Measurements from ENCODE around the gene TRAK2.

The TRAK2 gene

GRCh38 chr2:201353116-201353515, 98.1 kb downstream of the TRAK2 start:
- DNase-seq, result no peak

- no peak for DNase-seq
These were observed 100.4 kb downstream of the TRAK2 start for GRCh38 chr2:201350879-201351278.

- no peak for DNase-seq
These were observed 101.7 kb downstream of the TRAK2 start for GRCh38 chr2:201349601-201350000.

GRCh38 chr2:201348758-201349157, 102.5 kb downstream of the TRAK2 start:
- DNase-seq, result no peak

DNA sequence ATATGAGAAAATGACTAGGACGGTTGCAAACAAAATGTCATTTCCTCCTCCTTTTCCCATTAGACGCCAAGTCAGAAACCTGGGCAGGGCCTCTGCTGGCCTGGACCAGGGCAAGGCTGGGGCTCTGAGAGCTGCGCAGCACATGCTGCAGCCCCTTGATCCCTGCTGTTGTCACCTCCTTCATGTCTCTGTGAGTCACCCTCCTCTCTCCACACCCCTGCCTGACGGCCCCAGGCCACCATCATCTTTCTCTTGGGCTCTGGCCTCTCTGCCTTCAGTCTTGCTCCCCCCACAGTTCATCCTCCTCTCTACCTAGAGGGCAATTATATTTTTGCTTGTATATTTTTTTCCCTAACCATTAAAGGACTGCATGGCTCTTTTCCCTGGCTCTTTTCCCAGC, 104.1 kb downstream of the TRAK2 start:
- no peak for DNase-seq

- no peak for DNase-seq
These were observed 105.5 kb downstream of the TRAK2 start for GRCh38 chr2:201345625-201346213.

DNA sequence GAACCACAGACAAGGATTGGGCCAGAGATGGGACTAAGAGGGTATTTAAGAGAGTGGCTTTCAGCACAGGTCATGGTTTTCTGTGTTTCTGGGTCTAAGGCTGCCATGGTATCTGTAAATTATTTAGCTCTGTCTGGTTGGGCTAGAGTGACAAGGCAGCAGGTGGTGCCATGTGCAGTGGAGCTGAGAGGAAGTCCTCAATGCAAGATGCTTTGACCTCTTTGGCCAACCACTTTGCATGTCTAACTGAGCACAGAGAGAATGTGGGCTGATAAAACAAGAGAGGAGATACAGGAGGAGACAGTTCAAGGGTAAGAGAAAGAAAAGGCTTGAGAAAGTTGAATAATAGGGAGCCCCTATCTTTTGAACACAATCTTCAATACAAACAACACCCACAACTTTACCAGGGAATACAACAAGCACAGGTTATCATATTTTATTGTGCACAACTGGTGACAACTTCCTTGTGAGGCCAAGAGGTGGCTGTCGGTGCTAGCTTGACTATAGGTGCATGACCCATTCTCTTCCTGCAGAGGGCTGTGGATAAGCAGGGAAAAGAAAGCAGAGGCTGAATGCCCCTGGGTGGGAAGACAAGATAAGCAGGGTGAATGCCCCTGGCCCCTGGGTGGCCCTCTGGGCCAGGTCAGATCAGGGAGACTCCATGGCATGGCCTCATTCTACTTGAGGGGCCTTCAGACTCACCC, 106.4 kb downstream of the TRAK2 start:
- no peak for DNase-seq

- DNase-seq, result no peak
These were observed 107.7 kb downstream of the TRAK2 start for GRCh38 chr2:201343559-201343958.

- DNase-seq, result no peak
These were observed 108.3 kb downstream of the TRAK2 start for GRCh38 chr2:201342923-201343322.

- no peak for DNase-seq
These were observed 121.8 kb downstream of the TRAK2 start for GRCh38 chr2:201329409-201329808.

- DNase-seq, result no peak
These were observed 123.6 kb downstream of the TRAK2 start for GRCh38 chr2:201327678-201328077.
